ENCODE measurements around the gene ALG2. TPM values are rescaled to one million over a fixed set of nuclear protein-coding genes. Genes with fewer than 3 reads are reported as not detected.

ALG2 gene
- total and polyA plus RNA-seq, 2 of the 4 experiments (the other 2 are of a cell fraction) = 36.4 to 38.4 TPM

GRCh38 chr9:99237356-99237755, 15.6 kb upstream of the ALG2 start:
- Histone ChIP-seq H3K27me3 (ENCODE audit: control insufficient read depth, insufficient read depth, low read length) (no peaks in the 10 kb centered on the region), H4K91ac (ENCODE audit: insufficient read depth, low read depth, low read length) (no peak overlapping the region), H3K4ac (ENCODE audit: low read depth, low read length) (no peak overlapping the region), H3K56ac (ENCODE audit: extremely low read depth, insufficient read depth, low read length) (no peak overlapping the region), H3K9ac (ENCODE audit: low read depth, low read length) (no peak overlapping the region), H3K23ac (ENCODE audit: low read depth, low read length) (no peak overlapping the region; the same call in 1 of the 2 replicates), H3K18ac (ENCODE audit: low read depth, low read length) (no peak overlapping the region), H3K14ac (replicated peaks; ENCODE audit: low read depth, low read length) (no peak overlapping the region), H3K9me1 (ENCODE audit: insufficient read depth, low read length) (no peaks in the 10 kb centered on the region; the same call in none of the 2 replicates), H2BK20ac (ENCODE audit: low read depth, low read length) (no peak overlapping the region), H2BK5ac (ENCODE audit: low read depth, low read length, poor library complexity, severe bottlenecking) (no peak overlapping the region), H3K9me3 (ENCODE audit: control insufficient read depth, insufficient read depth, low read length) (no peaks in the 10 kb centered on the region), H3K4me3 (ENCODE audit: insufficient read depth, low read depth, low read length) (no peak overlapping the region), H4K5ac (ENCODE audit: low read depth, low read length) (no peak overlapping the region), H3K27ac (ENCODE audit: insufficient read depth, low read length) (no peak overlapping the region), H4K8ac (ENCODE audit: low read depth in 2 of 2, low read length in 2 of 2) (no peak overlapping the region), H2BK120ac (ENCODE audit: low read depth, low read length) (no peak overlapping the region), H2AFZ (replicated peaks; ENCODE audit: low read length, poor library complexity) (no peak overlapping the region), H3K4me2 (ENCODE audit: low read depth, low read length) (no peak overlapping the region), H2AK5ac (ENCODE audit: low read depth, low read length) (no peak overlapping the region), H3K79me1 (ENCODE audit: low read depth in 1 of 2, low read length in 2 of 2) (no peaks in the 10 kb centered on the region), H4K20me1 (ENCODE audit: insufficient read depth, low read length) (no peaks in the 10 kb centered on the region), H3K4me1 (ENCODE audit: control insufficient read depth, insufficient read depth, low read length) (no peaks in the 10 kb centered on the region), H3K36me3 (ENCODE audit: control insufficient read depth, insufficient read depth, low read length) (peaks cover 5% of the 10 kb centered on the region), H2BK15ac (ENCODE audit: low read depth, low read length) (no peak overlapping the region), H2AK9ac (replicated peaks; ENCODE audit: low read depth, low read length, poor library complexity) (no peak overlapping the region)
- dilution Hi-C loops (cut with HindIII; ENCODE audit: low sequenced_read_pairs, unreplicated experiment) (no loop called here), in situ Hi-C loops (cut with MboI; ENCODE audit: low sequenced_read_pairs) (no loop called here), intact Hi-C loops (cut with micrococcal nuclease) (no loop called here)
- CTCF ChIA-PET = no interaction called here
- DNase-seq (no peak), ATAC-seq (ENCODE audit: low read depth) (no peak)
- POLR2A ChIA-PET (ENCODE audit: unreplicated experiment) = no interaction called here
- TF ChIP-seq MAFK (IDR thresholded peaks at IDR 0.05; ENCODE audit: low read depth, low read length) (no peak), NFE2L2 (IDR thresholded peaks at IDR 0.05; ENCODE audit: low read depth, low read length) (no peak), FOS (IDR thresholded peaks at IDR 0.05; ENCODE audit: low read depth, low read length) (no peak), CHD1 (IDR thresholded peaks at IDR 0.05; ENCODE audit: low read depth, low read length) (no peak)
- BruUV-seq (replicated peaks) = no TSS peak
